HepG2 (cell line): ENCODE results near the gene PAIP2. TPM values are rescaled to one million over a fixed set of nuclear protein-coding genes. Genes with fewer than 3 reads are reported as not detected.

Experiments
- ATAC-seq: fragments of 200-7000 bp; cut with Tn5 transposase; 3 replicates; pipeline ENCODE4 v1.9.1; 2020; ENCODE audit warnings: mild to moderate bottlenecking, moderate library complexity
- BruUV-seq: library from RNA; stranded (reverse); fragments of 400-500 nt; replicated peaks from 2 replicates; lab custom pipeline; 2021; lab: Mats Ljungman, UMichigan
- CTCF ChIA-PET: fragments of 300-600 bp; formaldehyde crosslinking; extraction: SDS; loops from one replicate; lab custom pipeline; 2021; ENCODE audit warnings: low total read pairs, inconsistent platforms, low intra/inter-chr PET ratio; lab: Yijun Ruan, JAX
- POLR2A ChIA-PET: fragments of 350-600 bp; sonication (Branson Sonifier 250); formaldehyde crosslinking; loops from one replicate; lab custom pipeline; 2020; ENCODE audit warnings: antibody characterized with exemption, inconsistent platforms; lab: Yijun Ruan, JAX
- DNase-seq: peaks from one replicate; pipeline ENCODE4 v3.0.0-alpha.2; 2015; ENCODE audit warnings: low spot score
- FAIRE-seq: peaks from 3 replicates; lab custom pipeline; 2011; peaks lifted over from hg19 to GRCh38; lab: Jason Lieb, UNC
- H2AFZ ChIP-seq: one replicate; pipeline ENCODE4 v1.6.1; 2011; ENCODE audit warnings: low read length, inconsistent platforms
- H3K27ac ChIP-seq: fragments of 300-600 bp; 3 replicates; pipeline ENCODE4 v1.8.0; 2011; ENCODE audit warnings: mixed run types, mild to moderate bottlenecking, mixed read lengths, low read length, inconsistent platforms; ENCODE audit not compliant: insufficient read depth; ENCODE audit errors: extremely low read length
- H3K27me3 ChIP-seq, 2 experiments: fragments of 200-600 bp in 1 of 2; 2 replicates in 1 of 2; 3 replicates in 1 of 2; pipeline versions ENCODE4 v1.6.0 to v1.8.0; 2011; ENCODE audit warnings: low read length in 2 of 2, mild to moderate bottlenecking in 2 of 2, moderate library complexity in 2 of 2, inconsistent platforms in 1 of 2; ENCODE audit not compliant: insufficient read depth in 2 of 2, control insufficient read depth in 1 of 2
- H3K36me3 ChIP-seq, 2 experiments: fragments of 200-600 bp in 1 of 2; replicated peaks in 1 of 2; 2 replicates in 1 of 2; 3 replicates in 1 of 2; pipeline versions ENCODE4 v1.5.1 to v1.8.0; 2011; ENCODE audit warnings: low read length in 2 of 2, inconsistent platforms in 1 of 2; ENCODE audit not compliant: insufficient read depth in 2 of 2, control insufficient read depth in 1 of 2
- H3K4me1 ChIP-seq: 2 replicates; pipeline ENCODE4 v1.5.1; 2012; ENCODE audit warnings: low read length, inconsistent platforms; ENCODE audit not compliant: insufficient read depth
- H3K4me2 ChIP-seq: 2 replicates; pipeline ENCODE4 v1.6.0; 2011; ENCODE audit warnings: low read depth, low read length, inconsistent platforms
- H3K4me3 ChIP-seq, 3 experiments: fragments of 200-600 bp in 1 of 3; sonication (generic), shearing (Covaris generic) in 1 of 3; replicated peaks in 1 of 3; 2 replicates each; pipeline ENCODE4 v1.5.1; 2011 to 2016; ENCODE audit warnings: low read length in 3 of 3, inconsistent platforms in 2 of 3, low read depth in 2 of 3, mild to moderate bottlenecking in 2 of 3, control low read depth in 1 of 3, mixed read lengths in 1 of 3; ENCODE audit not compliant: insufficient read depth in 1 of 3
- H3K79me2 ChIP-seq: one replicate; pipeline ENCODE4 v1.6.1; 2011; ENCODE audit warnings: low read length, inconsistent platforms; ENCODE audit not compliant: insufficient read depth
- H3K9ac ChIP-seq: 2 replicates; pipeline ENCODE4 v1.6.0; 2011; ENCODE audit warnings: mild to moderate bottlenecking, low read depth, low read length, inconsistent platforms; ENCODE audit not compliant: insufficient read depth
- H3K9me3 ChIP-seq: 2 replicates; pipeline ENCODE4 v1.5.1; 2012; ENCODE audit warnings: mild to moderate bottlenecking, low read length
- H4K20me1 ChIP-seq: 2 replicates; pipeline ENCODE4 v1.6.0; 2011; ENCODE audit warnings: inconsistent platforms, mild to moderate bottlenecking, low read length, moderate library complexity; ENCODE audit not compliant: insufficient read depth
- NFE2 ChIP-seq: sonication (generic); formaldehyde crosslinking; IDR thresholded peaks from 2 replicates; pipeline ENCODE4 v1.4.0; 2020; ENCODE audit warnings: missing genetic modification reagents
- PHF8 ChIP-seq: sonication (generic); formaldehyde crosslinking; IDR thresholded peaks from 2 replicates; pipeline ENCODE4 v1.5.0; 2020; ENCODE audit warnings: missing genetic modification reagents
- SETDB1 ChIP-seq: sonication (generic); formaldehyde crosslinking; IDR thresholded peaks from 2 replicates; pipeline ENCODE4 v1.5.1; 2020; ENCODE audit warnings: missing genetic modification reagents, mild to moderate bottlenecking, borderline replicate concordance
- SRSF4 ChIP-seq: fragments of 200-400 bp; formaldehyde crosslinking; IDR thresholded peaks from one replicate; pipeline ENCODE4 v1.6.1; 2018; ENCODE audit warnings: mild to moderate bottlenecking, low read depth, low read length, moderate library complexity; ENCODE audit not compliant: poor library complexity, severe bottlenecking
- WGBS: methylation state at CpG from one replicate; pipeline ENCODE4 v1.1.6; 2017; ENCODE audit warnings: low lambda C conversion rate; 5-methylcytosine and 5-hydroxymethylcytosine counted together
- in situ Hi-C: cut with HindIII; loops from 2 replicates; pipeline ENCODE4 v1.10.0; 2017; ENCODE audit warnings: low pct_unique_long_range_greater_than_20kb; ENCODE audit not compliant: extremely low pct_ligation_motif_present
- intact Hi-C: fragments of 100-400 bp; cut with micrococcal nuclease; formaldehyde crosslinking; loops from one replicate; pipeline ENCODE4 v1.10.0; 2022; ENCODE audit not compliant: unreplicated experiment
- polyA plus RNA-seq, 8 experiments: library from polyadenylated mRNA; depleted of rRNA in 3 of 8; stranded (reverse) in 7 of 8; unstranded in 1 of 8; fragments of >200 nt; fragmentation: Illumina TruSeq in 4 of 8; extraction: Trizol in 4 of 8; gene quantifications; 2 replicates each; pipeline versions ENCODE4 v1.2.1 to v1.2.3, GENCODE V29; 2011 to 2016; ENCODE audit warnings: low read depth in 4 of 8, missing spikeins in 1 of 8, mixed read lengths in 1 of 8; ENCODE audit not compliant: insufficient read depth in 1 of 8
- total RNA-seq, 5 experiments: library from RNA; depleted of rRNA; stranded (reverse); fragments of >200 nt; fragmentation: Illumina TruSeq; extraction: Trizol; gene quantifications; 2 replicates each; pipeline ENCODE4 v1.2.3, GENCODE V29; 2016; ENCODE audit warnings: low read depth in 1 of 5
- TF ChIP-seq, protein P1 (sequence below): IDR thresholded peaks from 2 replicates; pipeline ENCODE4 v1.6.1; 2018; ENCODE audit warnings: missing genetic modification reagents
- TF ChIP-seq, protein P2 (sequence below): sonication (generic); formaldehyde crosslinking; IDR thresholded peaks from 2 replicates; pipeline ENCODE4 v1.5.1; 2020; ENCODE audit warnings: missing genetic modification reagents, mild to moderate bottlenecking, borderline replicate concordance

Gene PAIP2
- total and polyA plus RNA-seq, 2 of the 13 experiments (the other 11 are each of a cell fraction or from before 2014, with no cell fraction given) = 61.5 to 76.3 TPM

DNA sequence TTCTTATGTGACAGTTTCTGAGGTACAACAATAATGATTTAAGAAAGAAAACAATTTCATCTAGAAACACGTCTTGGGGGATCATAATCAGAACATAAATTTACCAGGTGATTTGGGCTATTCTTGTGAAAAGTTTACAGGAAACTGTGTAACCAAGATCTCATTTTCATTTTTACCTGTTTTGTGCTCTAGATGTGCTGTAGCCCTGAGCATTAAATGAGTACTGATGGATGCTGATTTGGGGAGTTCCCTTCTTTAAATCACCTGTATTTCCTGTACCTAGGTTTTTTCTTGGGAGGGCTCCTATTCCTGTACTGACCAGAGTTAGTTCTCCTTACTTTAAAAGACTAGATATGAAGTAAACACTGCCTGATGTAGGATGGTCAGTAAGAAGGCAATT is 35.5 kb upstream of the PAIP2 start:
- Histone ChIP-seq H3K79me2 (peaks cover 99% of the 10 kb centered on the region), H3K4me2 (no peak overlapping the region), H3K36me3 (peaks cover 0 to 16% of the 10 kb centered on the region in 2 experiments; a peak in 2 of 5 replicates), H3K4me3 (no peak overlapping the region), H3K4me1 (peaks cover 93% of the 10 kb centered on the region), H3K27me3 (no peaks in the 10 kb centered on the region), H3K9me3 (no peaks in the 10 kb centered on the region), H2AFZ (no peak overlapping the region), H3K27ac (no peak overlapping the region), H4K20me1 (peaks cover 100% of the 10 kb centered on the region), H3K9ac (no peak overlapping the region)
- FAIRE-seq = no peak
- in situ Hi-C loops (no loop called here), intact Hi-C loops (no loop called here)
- no TSS peak for BruUV-seq
- TF ChIP-seq PHF8 = no peak
- TF ChIP-seq, protein P1, sequence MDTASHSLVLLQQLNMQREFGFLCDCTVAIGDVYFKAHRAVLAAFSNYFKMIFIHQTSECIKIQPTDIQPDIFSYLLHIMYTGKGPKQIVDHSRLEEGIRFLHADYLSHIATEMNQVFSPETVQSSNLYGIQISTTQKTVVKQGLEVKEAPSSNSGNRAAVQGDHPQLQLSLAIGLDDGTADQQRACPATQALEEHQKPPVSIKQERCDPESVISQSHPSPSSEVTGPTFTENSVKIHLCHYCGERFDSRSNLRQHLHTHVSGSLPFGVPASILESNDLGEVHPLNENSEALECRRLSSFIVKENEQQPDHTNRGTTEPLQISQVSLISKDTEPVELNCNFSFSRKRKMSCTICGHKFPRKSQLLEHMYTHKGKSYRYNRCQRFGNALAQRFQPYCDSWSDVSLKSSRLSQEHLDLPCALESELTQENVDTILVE (CRISPR knock-in tag) = no peak
- no peak for TF ChIP-seq SRSF4
- WGBS = 76% methylated on average over 1 of the region's 1 CpG
- POLR2A ChIA-PET = interaction anchor here (1.8 kb wide), 1 partner anchor 13 kb away, joined by 8 read pairs; the partner anchor contains the start of gene MATR3
- CTCF ChIA-PET = no interaction called here
- DNase-seq = no peak
- ATAC-seq = no peak

DNA sequence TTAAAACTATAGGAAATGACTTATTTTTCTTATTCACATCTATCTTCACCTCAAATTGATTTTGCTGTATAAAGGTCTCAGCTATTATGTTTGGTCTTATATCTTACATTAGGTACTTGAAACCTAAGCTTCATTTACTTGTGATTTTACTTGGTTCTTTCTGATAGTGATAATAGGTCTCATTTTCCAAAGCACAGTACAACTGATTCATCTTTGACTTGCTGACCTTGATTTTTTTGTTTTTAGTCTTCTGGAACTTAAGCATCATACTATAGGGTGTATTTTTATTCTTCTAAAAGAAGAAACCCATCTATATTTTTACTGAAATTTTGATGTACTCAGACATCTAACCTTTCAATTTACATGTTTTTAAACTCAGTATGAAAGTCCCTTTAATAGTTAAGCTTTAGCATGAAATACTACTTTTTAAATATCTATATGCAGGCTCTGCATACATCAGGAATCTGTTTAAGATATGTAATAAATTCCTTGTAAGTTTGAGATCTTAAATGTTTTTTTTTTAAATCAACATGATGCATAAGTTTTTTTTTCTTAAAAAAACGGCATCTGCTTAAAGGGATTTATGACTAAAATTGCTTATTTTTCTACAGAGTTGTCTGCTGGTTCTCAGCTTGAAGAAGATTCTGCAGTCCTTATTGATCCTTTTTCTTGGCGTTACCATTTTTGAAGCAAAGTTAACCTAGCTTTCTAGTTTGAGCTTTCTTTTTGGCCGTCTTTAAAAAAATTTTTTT is 34.9 kb upstream of the PAIP2 start:
- Histone ChIP-seq H3K4me3 (no peak overlapping the region), H3K36me3 (peaks cover 0 to 16% of the 10 kb centered on the region in 2 experiments; a peak in 2 of 5 replicates), H3K27me3 (no peaks in the 10 kb centered on the region), H3K4me1 (peaks cover 90% of the 10 kb centered on the region), H3K4me2 (0 out of 2 replicates have a peak overlapping the region, but pooled peaks have one; percentile 2), H3K79me2 (peaks cover 100% of the 10 kb centered on the region), H3K27ac (no peak overlapping the region), H2AFZ (no peak overlapping the region), H4K20me1 (peaks cover 100% of the 10 kb centered on the region), H3K9ac (no peak overlapping the region), H3K9me3 (no peaks in the 10 kb centered on the region)
- intact Hi-C loops = no loop called here
- WGBS = 90% methylated on average over 3 of the region's 3 CpGs
- no peak for FAIRE-seq
- no TSS peak for BruUV-seq
- DNase-seq = no peak
- ChIA-PET CTCF (no interaction called here), POLR2A (interaction anchor here (1.8 kb wide), 1 partner anchor 13 kb away, joined by 8 read pairs; the partner anchor contains the start of gene MATR3)
- in situ Hi-C loops = no loop called here
- ATAC-seq = no peak
- TF ChIP-seq SETDB1 (CRISPR knock-in tag) (no peak), NFE2 (CRISPR knock-in tag) (no peak)
- TF ChIP-seq, protein P2, sequence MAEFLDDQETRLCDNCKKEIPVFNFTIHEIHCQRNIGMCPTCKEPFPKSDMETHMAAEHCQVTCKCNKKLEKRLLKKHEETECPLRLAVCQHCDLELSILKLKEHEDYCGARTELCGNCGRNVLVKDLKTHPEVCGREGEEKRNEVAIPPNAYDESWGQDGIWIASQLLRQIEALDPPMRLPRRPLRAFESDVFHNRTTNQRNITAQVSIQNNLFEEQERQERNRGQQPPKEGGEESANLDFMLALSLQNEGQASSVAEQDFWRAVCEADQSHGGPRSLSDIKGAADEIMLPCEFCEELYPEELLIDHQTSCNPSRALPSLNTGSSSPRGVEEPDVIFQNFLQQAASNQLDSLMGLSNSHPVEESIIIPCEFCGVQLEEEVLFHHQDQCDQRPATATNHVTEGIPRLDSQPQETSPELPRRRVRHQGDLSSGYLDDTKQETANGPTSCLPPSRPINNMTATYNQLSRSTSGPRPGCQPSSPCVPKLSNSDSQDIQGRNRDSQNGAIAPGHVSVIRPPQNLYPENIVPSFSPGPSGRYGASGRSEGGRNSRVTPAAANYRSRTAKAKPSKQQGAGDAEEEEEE = no peak
